OCI-LY1 (cell line): ENCODE measurements around the gene PRR36.

Experiments
- H2AFZ ChIP-seq: fragments of 200-600 bp; sonication (generic), shearing (Covaris generic); 2 replicates; pipeline ENCODE4 v1.6.0; 2014; ENCODE audit warnings: antibody characterized with exemption, mild to moderate bottlenecking, low read length
- H3F3A ChIP-seq: fragments of 200-600 bp; sonication (generic), shearing (Covaris generic); 2 replicates; pipeline ENCODE4 v1.6.0; 2014; ENCODE audit warnings: mild to moderate bottlenecking, antibody characterized with exemption, low read length, moderate library complexity; ENCODE audit not compliant: insufficient read depth
- H3K27ac ChIP-seq: fragments of 200-600 bp; sonication (generic); 2 replicates; pipeline ENCODE4 v1.5.1; 2014; ENCODE audit warnings: low read length, mixed run types, mild to moderate bottlenecking, low read depth; ENCODE audit not compliant: poor library complexity, severe bottlenecking
- H3K27me3 ChIP-seq: fragments of 200-600 bp; sonication (generic); 2 replicates; pipeline ENCODE4 v1.6.0; 2014; ENCODE audit warnings: antibody characterized with exemption, mild to moderate bottlenecking, low read length, moderate library complexity; ENCODE audit not compliant: insufficient read depth
- H3K36me3 ChIP-seq: fragments of 200-600 bp; sonication (generic); 2 replicates; pipeline ENCODE4 v1.6.1; 2014; ENCODE audit warnings: mild to moderate bottlenecking, antibody characterized with exemption, low read length, moderate library complexity, mixed read lengths; ENCODE audit not compliant: insufficient read depth
- H3K4me1 ChIP-seq: fragments of 200-600 bp; sonication (generic); 2 replicates; pipeline ENCODE4 v1.5.1; 2014; ENCODE audit warnings: mild to moderate bottlenecking, low read length, moderate library complexity; ENCODE audit not compliant: insufficient read depth, severe bottlenecking
- H3K4me2 ChIP-seq: fragments of 200-600 bp; sonication (generic), shearing (Covaris generic); 2 replicates; pipeline ENCODE4 v1.6.1; 2014; ENCODE audit warnings: low read length
- H3K4me3 ChIP-seq: fragments of 200-600 bp; sonication (generic); 2 replicates; pipeline ENCODE4 v1.5.1; 2014; ENCODE audit warnings: low read length, low read depth, mild to moderate bottlenecking, mixed read lengths; ENCODE audit not compliant: poor library complexity, severe bottlenecking
- H3K79me2 ChIP-seq: fragments of 200-600 bp; shearing (Covaris generic); 2 replicates; pipeline ENCODE4 v1.6.1; 2016; ENCODE audit warnings: mixed run types, low read length, mixed read lengths; ENCODE audit not compliant: insufficient read depth
- H3K9ac ChIP-seq: fragments of 200-600 bp; sonication (generic), shearing (Covaris generic); 2 replicates; pipeline ENCODE4 v1.6.1; 2014; ENCODE audit warnings: mild to moderate bottlenecking, low read length, mixed read lengths
- H3K9me2 ChIP-seq: fragments of 200-600 bp; sonication (generic), shearing (Covaris generic); 2 replicates; pipeline ENCODE4 v1.6.1; 2014; ENCODE audit warnings: low read depth, mild to moderate bottlenecking, low read length, mixed read lengths
- H3K9me3 ChIP-seq: fragments of 200-600 bp; shearing (Covaris generic); 2 replicates; pipeline ENCODE4 v1.6.1; 2014; ENCODE audit warnings: low read length, mixed read lengths
- H4K20me1 ChIP-seq: fragments of 200-600 bp; sonication (generic), shearing (Covaris generic); 2 replicates; pipeline ENCODE4 v1.6.0; 2016; ENCODE audit warnings: mild to moderate bottlenecking, low read length; ENCODE audit not compliant: insufficient read depth
- EZH2 ChIP-seq: fragments of 200-600 bp; sonication (generic), shearing (Covaris generic); IDR thresholded peaks from 2 replicates; pipeline ENCODE4 v1.8.0; 2017; ENCODE audit warnings: borderline replicate concordance, mixed run types, mild to moderate bottlenecking, antibody characterized with exemption, low read length, moderate library complexity, mixed read lengths
- TF ChIP-seq, protein P1 (sequence below): fragments of 200-600 bp; sonication (generic), shearing (Covaris generic); IDR thresholded peaks from 2 replicates; pipeline ENCODE4 v1.5.1; 2017; ENCODE audit warnings: mild to moderate bottlenecking, antibody characterized with exemption, low read length, moderate library complexity, mixed read lengths

The PRR36 gene

DNA sequence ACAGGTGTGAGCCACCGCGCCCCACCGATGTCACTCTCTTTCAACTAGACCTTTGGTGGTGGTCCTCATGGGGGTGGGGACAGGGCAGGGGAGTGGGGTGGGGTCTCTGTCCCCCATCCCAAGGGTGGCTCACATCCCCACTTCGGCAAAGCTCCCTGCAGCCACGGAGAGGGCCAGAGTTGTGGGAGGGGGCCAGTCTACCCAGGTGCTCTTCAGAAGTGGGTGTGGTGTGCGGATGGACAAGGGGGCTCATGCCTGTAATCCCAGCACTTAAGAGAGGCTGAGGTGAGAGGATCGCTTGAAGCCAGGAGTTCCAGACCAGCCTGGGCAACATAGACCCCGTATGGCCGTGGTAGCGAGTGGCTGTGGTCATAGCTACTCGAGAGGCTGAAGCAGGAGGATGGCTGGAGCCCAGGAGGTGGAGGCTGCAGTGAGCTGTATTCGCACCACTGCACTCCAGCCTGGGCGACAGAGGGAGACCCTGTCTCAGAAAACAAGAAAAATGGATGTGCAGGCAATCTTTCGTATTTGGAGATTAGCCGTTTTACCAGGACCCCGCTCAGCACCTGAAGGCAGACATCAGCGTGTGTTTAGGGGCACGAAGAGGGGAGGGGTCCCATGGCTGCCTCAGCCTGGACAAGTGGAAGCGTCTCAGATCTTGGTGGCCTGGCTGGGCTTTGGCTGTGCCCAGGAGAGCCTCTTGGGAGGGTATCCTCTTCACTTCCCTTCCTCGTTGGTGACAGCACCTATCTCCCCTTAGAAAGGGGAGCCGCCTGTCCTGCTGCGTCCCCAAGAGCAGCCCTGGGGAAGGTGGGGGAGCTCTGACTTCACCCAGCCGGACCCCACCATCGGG is 41.3 kb upstream of the PRR36 start:
- Histone ChIP-seq H3K4me2 (peak overlapping the region; percentile 49), H3K27me3 (peaks cover 4% of the 10 kb centered on the region; the same call in 1 of the 2 replicates), H2AFZ (no peak overlapping the region), H3K9ac (no peak overlapping the region), H3K9me3 (no peaks in the 10 kb centered on the region), H3K79me2 (no peaks in the 10 kb centered on the region), H3K36me3 (peaks cover 29% of the 10 kb centered on the region), H3K9me2 (no peaks in the 10 kb centered on the region), H3K27ac (no peak overlapping the region), H4K20me1 (no peaks in the 10 kb centered on the region), H3F3A (no peaks in the 10 kb centered on the region), H3K4me1 (peaks cover 37% of the 10 kb centered on the region), H3K4me3 (peak overlapping the region; percentile 35)
- TF ChIP-seq EZH2 = no peak

DNA sequence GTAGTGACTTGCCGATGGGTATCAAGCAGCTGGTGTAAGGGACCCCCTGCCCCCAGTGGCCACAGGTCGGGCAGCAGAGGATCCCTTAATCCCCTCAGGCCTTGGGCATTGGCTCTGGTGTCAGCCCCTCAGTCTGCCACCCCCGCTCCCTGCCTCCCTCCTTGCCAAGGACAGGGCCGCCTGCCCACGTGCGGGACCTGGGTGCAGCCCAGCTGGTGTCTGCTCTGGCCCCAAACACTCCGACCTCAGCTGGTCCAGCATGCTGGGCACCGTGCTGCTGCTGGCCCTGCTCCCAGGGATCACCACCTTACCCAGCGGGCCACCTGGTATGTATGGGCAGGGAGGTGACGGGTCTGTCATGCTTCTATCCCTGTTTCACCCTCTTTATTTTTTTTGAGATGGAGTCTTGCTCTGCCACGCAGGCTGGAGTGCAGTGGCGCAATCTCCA is 40.4 kb upstream of the PRR36 start, which contains the start of gene TGFBR3L:
Gene TGFBR3L, plus strand, starts transcription at position 233 of the 448 bp plus-strand sequence.
- Histone ChIP-seq H3K27me3 (peaks cover 4% of the 10 kb centered on the region; the same call in 1 of the 2 replicates), H3K36me3 (peaks cover 36% of the 10 kb centered on the region), H4K20me1 (no peaks in the 10 kb centered on the region), H3K9me3 (no peaks in the 10 kb centered on the region), H3K4me1 (peaks cover 34% of the 10 kb centered on the region), H3K4me3 (peak within 1 kb of the TSS; percentile 35), H3K9me2 (no peaks in the 10 kb centered on the region), H3K79me2 (no peaks in the 10 kb centered on the region), H3F3A (no peaks in the 10 kb centered on the region), H2AFZ (no peak within 1 kb of the TSS), H3K27ac (no peak within 1 kb of the TSS), H3K4me2 (peak within 1 kb of the TSS; percentile 49; the same call in 1 of the 2 replicates), H3K9ac (no peak within 1 kb of the TSS)
- TF ChIP-seq EZH2 = no peak
- TF ChIP-seq, protein P1, sequence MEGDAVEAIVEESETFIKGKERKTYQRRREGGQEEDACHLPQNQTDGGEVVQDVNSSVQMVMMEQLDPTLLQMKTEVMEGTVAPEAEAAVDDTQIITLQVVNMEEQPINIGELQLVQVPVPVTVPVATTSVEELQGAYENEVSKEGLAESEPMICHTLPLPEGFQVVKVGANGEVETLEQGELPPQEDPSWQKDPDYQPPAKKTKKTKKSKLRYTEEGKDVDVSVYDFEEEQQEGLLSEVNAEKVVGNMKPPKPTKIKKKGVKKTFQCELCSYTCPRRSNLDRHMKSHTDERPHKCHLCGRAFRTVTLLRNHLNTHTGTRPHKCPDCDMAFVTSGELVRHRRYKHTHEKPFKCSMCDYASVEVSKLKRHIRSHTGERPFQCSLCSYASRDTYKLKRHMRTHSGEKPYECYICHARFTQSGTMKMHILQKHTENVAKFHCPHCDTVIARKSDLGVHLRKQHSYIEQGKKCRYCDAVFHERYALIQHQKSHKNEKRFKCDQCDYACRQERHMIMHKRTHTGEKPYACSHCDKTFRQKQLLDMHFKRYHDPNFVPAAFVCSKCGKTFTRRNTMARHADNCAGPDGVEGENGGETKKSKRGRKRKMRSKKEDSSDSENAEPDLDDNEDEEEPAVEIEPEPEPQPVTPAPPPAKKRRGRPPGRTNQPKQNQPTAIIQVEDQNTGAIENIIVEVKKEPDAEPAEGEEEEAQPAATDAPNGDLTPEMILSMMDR = no peak

DNA sequence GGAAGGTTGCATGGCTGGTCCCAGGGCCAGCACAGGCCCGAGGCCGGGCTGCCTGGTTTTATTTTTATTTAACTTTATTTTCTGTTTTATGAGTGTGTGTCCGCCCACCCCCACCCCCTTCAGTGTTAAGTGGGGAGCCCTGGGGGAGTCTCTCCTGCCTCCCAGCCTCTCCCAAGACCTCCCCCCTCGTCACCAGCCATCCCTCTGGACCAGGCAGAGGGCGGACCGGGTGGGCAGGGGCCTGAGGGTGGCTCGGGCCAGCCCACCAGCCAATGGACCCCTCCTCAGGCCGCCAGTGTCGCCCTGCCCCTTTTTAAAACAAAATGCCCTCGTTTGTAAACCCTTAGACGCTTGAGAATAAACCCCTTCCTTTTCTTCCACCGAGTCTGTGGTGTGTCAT is 39.9 kb upstream of the PRR36 start:
- Histone ChIP-seq H3K36me3 (peaks cover 36% of the 10 kb centered on the region), H3K9me3 (no peaks in the 10 kb centered on the region), H3K27ac (no peak overlapping the region), H3K4me3 (no peak overlapping the region), H3K4me2 (no peak overlapping the region), H3K4me1 (peaks cover 28% of the 10 kb centered on the region), H3K9me2 (no peaks in the 10 kb centered on the region), H3F3A (no peaks in the 10 kb centered on the region), H3K27me3 (peaks cover 4% of the 10 kb centered on the region; the same call in 1 of the 2 replicates), H4K20me1 (no peaks in the 10 kb centered on the region), H3K9ac (no peak overlapping the region), H3K79me2 (no peaks in the 10 kb centered on the region), H2AFZ (no peak overlapping the region)
- TF ChIP-seq, protein P1 = no peak
- TF ChIP-seq EZH2 = no peak
